Transverse colon (tissue), 4 donors: ENCODE results near the gene OSGIN1. TPM values are rescaled to one million over a fixed set of nuclear protein-coding genes. Genes with fewer than 3 reads are reported as not detected.

Source experiments
- DNase-seq: peaks from one replicate; pipeline ENCODE4 v3.0.0-alpha.2; 2019
- H3K27ac ChIP-seq, 4 donors: fragments of 200-600 bp; sonication (generic); 2 replicates each; pipeline ENCODE4 v1.5.1; 2016 to 2018; ENCODE audit warnings: inconsistent platforms in 4 of 4
- H3K27me3 ChIP-seq: fragments of 200-600 bp; sonication (generic); 2 replicates; pipeline ENCODE4 v1.5.1; 2017; ENCODE audit warnings: inconsistent platforms
- H3K36me3 ChIP-seq, 4 donors: fragments of 200-600 bp; sonication (generic); 2 replicates each; pipeline ENCODE4 v1.5.1; 2017 to 2019; ENCODE audit warnings: inconsistent platforms in 4 of 4
- H3K4me1 ChIP-seq, 4 donors: fragments of 200-600 bp; sonication (generic); 2 replicates each; pipeline ENCODE4 v1.5.1; 2017 to 2020; ENCODE audit warnings: inconsistent platforms in 4 of 4
- H3K4me3 ChIP-seq, 4 donors: fragments of 200-600 bp; sonication (generic); 1 replicate in 1 of 4; 2 replicates in 3 of 4; pipeline versions ENCODE4 v1.5.1 to v1.6.1; 2017 to 2019; ENCODE audit warnings: inconsistent platforms in 4 of 4
- H3K9me3 ChIP-seq, 2 donors: fragments of 200-600 bp; sonication (generic); 2 replicates each; pipeline ENCODE4 v1.5.1; 2017 to 2019; ENCODE audit warnings: inconsistent platforms in 2 of 2
- EP300 ChIP-seq: sonication (generic); formaldehyde crosslinking; IDR thresholded peaks from one replicate; pipeline ENCODE4 v1.6.1; 2017; ENCODE audit warnings: antibody characterized with exemption, low read depth
- POLR2A ChIP-seq: fragments of 450-650 bp; IDR thresholded peaks from one replicate; pipeline ENCODE4 v1.6.1; 2016; ENCODE audit warnings: antibody characterized with exemption, mild to moderate bottlenecking, moderate library complexity
- POLR2AphosphoS5 ChIP-seq, 3 donors: sonication (generic); formaldehyde crosslinking; IDR thresholded peaks; one replicate each; pipeline ENCODE4 v1.6.1; 2016; ENCODE audit warnings: antibody characterized with exemption in 3 of 3
- WGBS, 2 donors: methylation state at CpG; one replicate each; pipeline ENCODE4 v1.1.5; 2018; ENCODE audit warnings: low coverage in 1 of 2; 5-methylcytosine and 5-hydroxymethylcytosine counted together
- in situ Hi-C, 4 donors: fragments of 200-750 bp; cut with MboI; loops; one replicate each; pipeline versions ENCODE4 v1.15.0 to v1.15.1; 2017; ENCODE audit warnings: low sequenced_read_pairs in 3 of 4, low pct_ligation_motif_present in 1 of 4, low pct_unique_long_range_greater_than_20kb in 1 of 4
- intact Hi-C: fragments of 100-400 bp; cut with DNase I; formaldehyde crosslinking; loops from one replicate; pipeline ENCODE4 v1.15.1; 2023; ENCODE audit warnings: low total_unique reads
- total RNA-seq, 4 donors: library from RNA; depleted of rRNA; stranded (reverse); fragments of >200 nt; gene quantifications; one replicate each; pipeline ENCODE4 v1.1.0, GENCODE V29; 2016
- TF ChIP-seq, protein P1 (sequence below), 5 experiments: fragments of 200-600 bp in 3 of 5; fragments of 450-650 bp in 2 of 5; sonication (generic) in 3 of 5; IDR thresholded peaks; 1 replicate in 2 of 5; 2 replicates in 3 of 5; pipeline ENCODE4 v1.5.1; 2016 to 2017; ENCODE audit warnings: antibody characterized with exemption in 5 of 5, inconsistent platforms in 3 of 5, mild to moderate bottlenecking in 2 of 5, moderate library complexity in 1 of 5

The OSGIN1 gene
- total RNA-seq, 4 donors from 2014 or later: 10.7 to 26.2 (median 16.7) TPM

DNA sequence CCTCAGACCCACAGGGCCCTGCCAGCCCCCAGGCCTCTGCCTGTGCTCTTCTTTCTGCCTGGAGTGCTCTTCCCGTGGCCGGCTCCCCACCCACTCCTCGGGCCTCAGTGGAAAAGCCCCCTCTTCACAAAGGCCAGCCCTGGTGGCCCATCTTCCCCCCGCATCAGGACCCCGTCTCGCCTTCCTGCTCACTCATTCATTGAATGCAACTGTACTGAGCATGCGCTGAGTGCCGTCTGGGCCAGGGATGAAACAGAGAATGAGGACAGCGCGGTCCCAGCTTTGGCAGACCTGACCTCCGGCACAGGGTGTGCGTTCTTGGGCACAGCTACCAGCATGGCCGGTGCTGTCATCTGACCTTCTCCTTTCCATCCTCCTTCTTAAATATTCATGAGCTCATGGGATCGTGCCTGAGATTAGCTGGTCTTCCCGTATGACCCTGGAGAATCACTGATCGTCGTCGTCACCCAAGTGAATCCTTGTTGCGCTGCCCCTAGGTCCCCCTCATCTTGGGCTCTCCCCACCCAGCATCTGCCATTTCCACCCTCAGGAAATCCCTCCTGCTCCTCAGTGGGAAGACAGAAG, 16.4 kb upstream of the OSGIN1 start:
- WGBS, 2 donors: 91% methylated on average over 19 of the region's 19 CpGs; no CpG with 5 or more reads in 1 of the 2 donors
- Histone ChIP-seq H3K27me3 (no peaks in the 10 kb centered on the region), H3K27ac (no peak overlapping the region), H3K9me3 (no peaks in the 10 kb centered on the region), H3K4me3 (no peak overlapping the region), H3K4me1 (no peaks in the 10 kb centered on the region), H3K36me3 (no peaks in the 10 kb centered on the region)
- DNase-seq: no peak
- in situ Hi-C loops: no loop called here
- intact Hi-C loops: no loop called here
- no peak for TF ChIP-seq POLR2AphosphoS5 (IDR thresholded peaks at IDR 0.05)
- TF ChIP-seq EP300: no peak
- TF ChIP-seq, protein P1, sequence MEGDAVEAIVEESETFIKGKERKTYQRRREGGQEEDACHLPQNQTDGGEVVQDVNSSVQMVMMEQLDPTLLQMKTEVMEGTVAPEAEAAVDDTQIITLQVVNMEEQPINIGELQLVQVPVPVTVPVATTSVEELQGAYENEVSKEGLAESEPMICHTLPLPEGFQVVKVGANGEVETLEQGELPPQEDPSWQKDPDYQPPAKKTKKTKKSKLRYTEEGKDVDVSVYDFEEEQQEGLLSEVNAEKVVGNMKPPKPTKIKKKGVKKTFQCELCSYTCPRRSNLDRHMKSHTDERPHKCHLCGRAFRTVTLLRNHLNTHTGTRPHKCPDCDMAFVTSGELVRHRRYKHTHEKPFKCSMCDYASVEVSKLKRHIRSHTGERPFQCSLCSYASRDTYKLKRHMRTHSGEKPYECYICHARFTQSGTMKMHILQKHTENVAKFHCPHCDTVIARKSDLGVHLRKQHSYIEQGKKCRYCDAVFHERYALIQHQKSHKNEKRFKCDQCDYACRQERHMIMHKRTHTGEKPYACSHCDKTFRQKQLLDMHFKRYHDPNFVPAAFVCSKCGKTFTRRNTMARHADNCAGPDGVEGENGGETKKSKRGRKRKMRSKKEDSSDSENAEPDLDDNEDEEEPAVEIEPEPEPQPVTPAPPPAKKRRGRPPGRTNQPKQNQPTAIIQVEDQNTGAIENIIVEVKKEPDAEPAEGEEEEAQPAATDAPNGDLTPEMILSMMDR (IDR thresholded peaks at IDR 0.05): no peak
- TF ChIP-seq POLR2A: no peak

DNA sequence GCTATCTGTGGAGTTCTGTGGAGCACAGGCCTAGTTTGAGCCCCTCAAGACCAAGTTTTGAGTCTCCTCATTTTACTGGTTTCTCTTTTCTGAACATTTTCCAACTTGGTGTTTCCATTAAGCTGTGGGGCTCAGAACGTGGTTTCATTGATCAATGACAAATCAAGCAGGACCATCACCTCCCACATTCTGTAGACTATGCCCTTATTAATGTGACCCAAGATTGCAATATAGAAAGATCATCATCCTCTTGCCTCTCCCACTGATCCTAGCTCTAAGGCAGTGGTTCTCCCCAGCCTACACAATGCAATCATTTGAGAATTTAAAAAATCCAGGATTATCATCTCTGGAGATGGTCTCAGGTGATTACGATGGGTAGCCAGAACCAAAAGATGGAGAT, 15.8 kb upstream of the OSGIN1 start:
- no peaks in the 10 kb centered on the region for H3K9me3 ChIP-seq
- no peaks in the 10 kb centered on the region for H3K36me3 ChIP-seq
- no peaks in the 10 kb centered on the region for H3K4me1 ChIP-seq
- no peak overlapping the region for H3K27ac ChIP-seq
- intact Hi-C loops: no loop called here
- in situ Hi-C loops: no loop called here
- no peak overlapping the region for H3K4me3 ChIP-seq
- DNase-seq: no peak
- WGBS, 2 donors: 91 to 100% methylated on average over 1 to 2 of the region's 2 CpGs
- TF ChIP-seq, protein P1 (IDR thresholded peaks at IDR 0.05): no peak
- TF ChIP-seq EP300 (no peak), POLR2AphosphoS5 (IDR thresholded peaks at IDR 0.05) (no peak), POLR2A (no peak)
- H3K27me3 ChIP-seq: no peaks in the 10 kb centered on the region

DNA sequence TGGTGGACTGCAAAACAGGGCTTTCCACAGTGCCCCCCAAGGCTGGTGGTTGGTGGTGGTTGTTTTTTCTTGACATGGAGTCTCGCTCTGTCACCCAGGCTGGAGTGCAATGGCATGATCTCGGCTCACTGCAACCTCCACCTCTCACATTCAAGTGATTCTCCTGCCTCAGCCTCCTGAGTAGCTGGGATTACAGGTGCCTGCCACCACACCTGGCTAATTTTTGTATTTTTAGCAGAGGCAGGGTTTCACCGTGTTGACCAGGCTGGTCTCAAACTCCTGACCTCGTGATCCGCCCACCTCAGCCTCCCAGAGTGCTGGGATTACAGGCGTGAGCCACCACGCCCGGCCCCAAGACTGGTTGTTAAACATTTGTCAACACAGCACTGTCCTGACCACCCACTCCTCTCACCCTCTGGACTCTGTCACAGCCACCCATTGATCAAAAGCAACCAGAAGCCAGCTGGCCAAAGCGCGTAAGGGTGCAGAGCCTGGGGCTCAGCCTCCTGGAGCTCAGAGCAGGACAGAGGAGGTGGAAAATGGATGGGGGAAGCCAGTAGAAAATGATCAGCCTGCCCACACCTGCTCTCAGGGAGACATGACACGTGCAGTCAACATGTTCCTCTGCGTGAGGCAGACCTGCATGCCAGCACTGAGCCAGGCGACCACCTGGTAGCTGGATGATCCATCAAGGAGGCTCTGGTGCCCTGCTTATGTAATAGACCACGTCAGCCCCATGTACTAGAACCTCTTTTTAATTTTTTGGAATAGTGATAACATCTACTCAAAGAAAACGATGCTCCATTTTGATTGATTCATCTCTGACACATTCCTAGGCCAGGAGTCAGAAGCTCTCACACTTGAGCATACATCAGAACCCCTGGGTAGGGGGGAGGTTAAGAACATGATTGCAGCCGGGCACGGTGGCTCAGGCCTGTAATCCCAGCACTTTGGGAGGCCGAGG, 14.8 kb upstream of the OSGIN1 start:
- Histone ChIP-seq H3K27ac (no peak overlapping the region), H3K4me1 (peaks cover 0 to 6% (median 0%) of the 10 kb centered on the region in 4 donors), H3K36me3 (no peaks in the 10 kb centered on the region), H3K4me3 (no peak overlapping the region), H3K9me3 (no peaks in the 10 kb centered on the region), H3K27me3 (no peaks in the 10 kb centered on the region)
- no peak for DNase-seq
- WGBS, 2 donors: 60 to 85% methylated on average over 2 to 18 of the region's 18 CpGs
- intact Hi-C loops: no loop called here
- TF ChIP-seq EP300 (no peak), POLR2A (no peak), POLR2AphosphoS5 (IDR thresholded peaks at IDR 0.05) (no peak)
- TF ChIP-seq, protein P1 (IDR thresholded peaks at IDR 0.05): no peak
- in situ Hi-C loops: no loop called here

DNA sequence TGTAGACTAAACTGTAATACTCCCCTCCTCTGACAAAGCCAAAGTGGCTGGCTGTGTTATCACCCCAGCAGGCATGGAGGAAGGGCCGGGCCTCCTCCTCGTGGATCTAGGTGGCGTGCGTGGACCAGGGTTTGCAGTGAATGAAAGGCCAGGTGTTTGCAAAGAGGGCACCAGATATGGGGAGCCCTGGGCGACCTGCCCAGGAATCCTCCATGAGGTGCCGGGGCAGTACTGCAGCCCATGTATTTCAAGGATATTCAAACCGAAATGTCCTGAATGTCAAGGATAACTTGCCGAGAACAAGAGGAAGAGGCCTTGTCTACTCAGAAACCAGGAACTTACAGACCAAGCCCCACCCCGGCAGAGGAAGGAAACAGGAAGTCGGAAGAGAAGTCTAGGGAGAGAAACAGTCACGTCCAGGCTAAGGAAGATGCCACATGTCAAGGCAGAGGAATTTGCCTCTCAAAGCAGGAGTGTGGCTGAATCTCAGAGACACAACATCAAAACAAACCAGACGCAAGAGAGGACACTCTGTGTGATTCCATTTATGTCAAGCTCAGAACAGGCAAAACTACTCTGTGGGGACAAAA, 13.7 kb upstream of the OSGIN1 start:
- in situ Hi-C loops: no loop called here
- intact Hi-C loops: no loop called here

More for the DNA sequence above, 13.7 kb upstream of the OSGIN1 start:
- Histone ChIP-seq H3K4me1 (peaks cover 0 to 7% (median 0%) of the 10 kb centered on the region in 4 donors), H3K4me3 (no peak overlapping the region), H3K27me3 (no peaks in the 10 kb centered on the region), H3K9me3 (no peaks in the 10 kb centered on the region), H3K27ac (no peak overlapping the region), H3K36me3 (no peaks in the 10 kb centered on the region)
- WGBS, 2 donors: 76 to 100% methylated on average over 1 to 12 of the region's 12 CpGs
- no peak for DNase-seq
- TF ChIP-seq EP300 (no peak), POLR2A (no peak), POLR2AphosphoS5 (IDR thresholded peaks at IDR 0.05) (no peak)
- TF ChIP-seq, protein P1 (IDR thresholded peaks at IDR 0.05): no peak
